Coronary artery (tissue), 2 donors: Measurements from ENCODE around the gene SKP1.
A peak's percentile ranks its signal among the peaks of the same experiment; 100 is the strongest.

Experiments
- DNase-seq: peaks from one replicate; pipeline ENCODE4 v3.0.0-alpha.2; 2017; ENCODE audit warnings: low spot score
- H3K27ac ChIP-seq, 2 donors: fragments of 200-600 bp; sonication (generic); one replicate each; pipeline ENCODE4 v1.5.1; 2016 to 2019
- H3K4me3 ChIP-seq: fragments of 200-600 bp; sonication (generic); 2 replicates; pipeline ENCODE4 v1.5.1; 2016; ENCODE audit warnings: mild to moderate bottlenecking, moderate library complexity
- TF ChIP-seq, protein P1 (sequence below): fragments of 200-600 bp; sonication (generic); IDR thresholded peaks from one replicate; pipeline ENCODE4 v1.5.1; 2019; ENCODE audit warnings: antibody characterized with exemption

SKP1 gene

DNA sequence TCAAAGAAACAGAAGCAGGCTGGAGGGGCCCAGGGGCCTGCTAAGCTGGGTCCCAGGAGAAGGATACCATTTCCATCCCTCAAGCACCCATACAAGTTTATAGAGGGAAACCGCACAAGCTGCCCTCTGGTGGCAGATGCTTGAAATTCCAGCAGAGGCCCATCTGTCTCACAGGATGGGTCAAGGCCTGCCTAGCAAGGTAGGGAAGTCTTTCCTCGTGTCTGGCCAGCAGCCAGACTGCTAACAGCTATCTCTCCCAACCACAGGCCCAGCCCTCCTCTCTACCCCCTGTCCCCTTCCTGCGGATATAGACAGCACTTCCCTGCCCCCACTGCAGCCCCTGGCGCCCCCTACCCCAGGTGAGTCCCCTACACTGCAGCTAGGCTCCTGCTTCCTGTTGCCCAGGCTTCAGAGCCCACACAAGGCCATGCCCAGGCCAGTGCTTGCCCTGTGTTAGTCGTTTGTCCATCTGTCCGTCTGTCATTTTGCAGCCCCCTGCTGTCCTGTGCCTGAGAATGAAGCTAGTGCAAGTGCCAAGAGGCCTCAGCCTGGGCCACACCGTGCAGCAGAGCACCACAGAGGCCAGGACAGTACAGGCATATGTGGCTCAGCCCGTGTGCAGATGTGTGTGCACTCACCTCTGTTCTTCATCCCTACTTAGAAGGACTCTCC, 36.1 kb downstream of the SKP1 start:
- DNase-seq = no peak
- no peak overlapping the region for H3K27ac ChIP-seq
- no peak overlapping the region for H3K4me3 ChIP-seq
- TF ChIP-seq, protein P1, sequence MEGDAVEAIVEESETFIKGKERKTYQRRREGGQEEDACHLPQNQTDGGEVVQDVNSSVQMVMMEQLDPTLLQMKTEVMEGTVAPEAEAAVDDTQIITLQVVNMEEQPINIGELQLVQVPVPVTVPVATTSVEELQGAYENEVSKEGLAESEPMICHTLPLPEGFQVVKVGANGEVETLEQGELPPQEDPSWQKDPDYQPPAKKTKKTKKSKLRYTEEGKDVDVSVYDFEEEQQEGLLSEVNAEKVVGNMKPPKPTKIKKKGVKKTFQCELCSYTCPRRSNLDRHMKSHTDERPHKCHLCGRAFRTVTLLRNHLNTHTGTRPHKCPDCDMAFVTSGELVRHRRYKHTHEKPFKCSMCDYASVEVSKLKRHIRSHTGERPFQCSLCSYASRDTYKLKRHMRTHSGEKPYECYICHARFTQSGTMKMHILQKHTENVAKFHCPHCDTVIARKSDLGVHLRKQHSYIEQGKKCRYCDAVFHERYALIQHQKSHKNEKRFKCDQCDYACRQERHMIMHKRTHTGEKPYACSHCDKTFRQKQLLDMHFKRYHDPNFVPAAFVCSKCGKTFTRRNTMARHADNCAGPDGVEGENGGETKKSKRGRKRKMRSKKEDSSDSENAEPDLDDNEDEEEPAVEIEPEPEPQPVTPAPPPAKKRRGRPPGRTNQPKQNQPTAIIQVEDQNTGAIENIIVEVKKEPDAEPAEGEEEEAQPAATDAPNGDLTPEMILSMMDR = peak; percentile 55

DNA sequence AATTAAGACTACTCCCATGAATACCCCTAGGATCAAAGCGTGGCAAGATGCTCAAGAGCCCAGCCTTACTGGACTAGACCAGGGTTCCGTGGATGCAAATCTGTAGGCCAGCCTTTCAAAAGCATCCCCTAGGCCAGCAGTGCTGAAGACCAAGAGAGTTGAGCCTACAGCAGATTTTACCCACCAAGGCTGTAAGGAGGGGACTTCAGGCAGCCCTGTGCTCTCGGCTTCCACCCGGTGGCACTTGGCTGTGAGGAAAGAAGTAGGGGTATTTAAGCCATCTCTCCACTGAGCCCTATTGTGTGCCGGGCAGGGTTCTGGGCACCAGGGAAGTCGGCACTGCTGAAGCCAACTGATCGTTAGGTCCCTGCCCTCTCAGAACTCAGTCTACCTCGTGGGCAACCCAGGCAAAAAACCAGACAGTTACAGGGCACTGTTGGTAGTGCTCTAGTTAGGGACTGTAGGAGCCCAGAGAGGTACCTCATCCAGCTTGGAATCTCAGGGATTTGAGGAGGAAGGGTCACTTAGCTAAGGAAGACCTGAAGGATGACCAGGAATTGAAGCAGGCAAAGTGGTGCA, 36.8 kb downstream of the SKP1 start:
- peak; percentile 38 for DNase-seq
- TF ChIP-seq, protein P1 = no peak
- Histone ChIP-seq H3K4me3 (no peak overlapping the region), H3K27ac (no peak overlapping the region)

DNA sequence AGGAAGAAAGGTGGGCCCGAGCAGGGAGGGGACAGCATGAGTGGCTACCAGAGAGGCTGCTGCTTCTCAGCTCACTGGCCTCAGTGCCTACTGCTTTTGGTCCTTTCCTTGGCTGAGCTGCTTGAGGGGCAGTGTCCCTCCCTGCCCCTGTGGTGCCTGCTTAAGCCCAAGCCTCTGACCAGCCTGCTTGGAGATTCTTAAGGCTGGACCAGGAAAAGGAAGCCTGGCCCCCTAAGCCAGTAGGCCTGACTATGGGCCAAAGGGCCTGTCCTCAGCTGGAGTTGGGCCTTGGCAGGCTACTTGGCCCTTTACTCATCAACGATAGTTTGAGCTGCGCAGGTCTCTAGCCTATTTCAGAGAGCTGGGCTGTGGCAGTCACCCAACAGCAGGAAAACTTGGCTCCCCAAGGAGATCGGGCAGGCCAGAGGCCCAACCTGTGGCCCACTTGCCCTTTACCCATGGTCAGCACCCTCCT, 37.3 kb downstream of the SKP1 start:
- TF ChIP-seq, protein P1 = no peak
- peak; percentile 64 for DNase-seq
- H3K4me3 ChIP-seq = no peak overlapping the region
- H3K27ac ChIP-seq = no peak overlapping the region

DNA sequence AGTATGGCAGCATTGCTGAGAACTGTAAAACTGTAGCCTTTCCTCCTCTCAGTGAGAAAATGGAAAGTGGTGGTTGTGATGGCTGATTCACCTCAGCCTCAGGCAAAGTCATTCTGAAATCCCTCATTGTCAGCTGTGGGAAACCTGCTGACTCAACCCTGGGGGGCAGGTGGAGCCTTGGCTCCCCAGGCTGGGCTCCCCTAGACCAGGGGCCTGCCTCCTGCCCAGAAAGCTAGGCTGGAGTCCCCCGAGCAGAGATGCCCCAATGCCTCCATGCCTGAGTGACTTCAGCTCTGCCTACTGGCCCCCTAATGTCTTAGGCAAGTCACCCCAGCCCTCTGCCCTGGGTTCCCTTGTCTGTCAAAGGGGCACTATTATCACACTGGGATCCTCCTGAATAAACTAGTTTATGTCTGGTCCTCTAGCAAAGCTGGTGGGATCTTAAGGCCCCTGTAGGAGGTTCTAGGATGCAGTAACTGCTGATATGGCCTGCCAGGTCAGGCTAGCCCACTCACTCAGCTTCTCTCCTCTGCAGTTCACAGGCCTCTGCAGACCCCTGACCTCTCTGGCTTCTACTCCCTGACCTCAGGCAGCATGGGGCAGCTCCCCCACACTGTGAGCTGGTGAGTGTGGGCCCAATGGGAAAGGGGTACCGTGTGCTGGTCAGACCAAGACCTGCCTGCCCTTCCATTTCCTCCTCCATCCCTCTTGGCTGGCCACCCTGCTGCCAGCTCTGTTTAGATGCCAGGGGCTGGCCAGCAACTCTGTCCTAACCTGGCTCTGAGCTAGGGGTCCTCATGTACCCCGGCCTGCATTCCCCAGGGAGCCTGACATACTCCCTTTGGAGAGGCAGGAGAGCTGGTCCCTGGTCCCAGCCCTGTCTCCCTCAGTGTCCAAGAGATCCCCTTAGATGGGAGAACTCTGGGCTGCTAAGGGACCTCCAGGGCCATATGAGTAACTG, 38.1 kb downstream of the SKP1 start:
- H3K27ac ChIP-seq = peak overlapping the region in 1 of 2 donors; percentile 4
- peak; percentile 64 for DNase-seq
- no peak overlapping the region for H3K4me3 ChIP-seq
- TF ChIP-seq, protein P1 = no peak

DNA sequence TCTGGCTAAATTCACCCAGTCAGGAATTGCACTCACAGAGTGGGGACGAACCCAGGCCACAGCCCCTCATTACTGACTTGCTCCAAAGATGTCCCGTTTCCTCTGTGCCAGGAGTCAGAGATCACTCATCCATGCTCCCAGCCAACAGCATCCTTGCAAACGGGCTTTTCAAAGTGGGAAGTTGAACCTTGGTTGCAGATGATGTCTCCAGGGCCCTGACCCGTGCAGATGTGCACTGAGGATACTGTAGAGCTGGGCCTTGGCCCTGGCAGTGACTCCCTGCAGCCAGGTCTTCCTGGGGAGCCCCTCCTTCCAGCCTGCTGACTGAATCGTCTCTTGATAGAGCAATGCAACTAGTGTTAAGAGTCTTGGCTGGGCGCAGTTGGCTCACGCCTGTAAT, 40.0 kb downstream of the SKP1 start:
- TF ChIP-seq, protein P1 = no peak
- Histone ChIP-seq H3K27ac (no peak overlapping the region), H3K4me3 (no peak overlapping the region)
- DNase-seq = peak; percentile 41

DNA sequence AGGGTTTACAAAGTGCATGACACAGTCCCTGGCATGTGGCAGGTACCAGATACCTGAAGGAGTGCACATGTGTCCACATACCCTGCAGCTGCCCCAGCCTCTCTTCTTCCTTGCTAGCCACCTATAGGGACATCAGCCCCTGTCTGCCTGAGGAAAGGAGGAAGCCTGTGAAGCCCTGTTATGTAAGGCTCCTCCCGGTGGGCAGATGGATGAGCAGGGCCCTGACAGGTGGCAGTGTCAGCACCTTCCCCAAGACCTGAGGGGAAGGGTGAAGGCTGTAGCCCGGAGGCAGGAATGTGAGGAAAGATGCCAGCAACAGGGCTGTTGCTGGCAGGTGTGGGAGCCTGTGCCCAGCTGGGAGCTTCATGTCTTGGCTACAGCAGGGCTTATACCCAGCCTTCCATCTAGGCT, 40.5 kb downstream of the SKP1 start:
- peak; percentile 45 for DNase-seq
- TF ChIP-seq, protein P1 = no peak
- H3K4me3 ChIP-seq = no peak overlapping the region
- no peak overlapping the region for H3K27ac ChIP-seq
